ENCODE results near the gene FHAD1. TPM values are rescaled to one million over a fixed set of nuclear protein-coding genes. Genes with fewer than 3 reads are reported as not detected.

FHAD1 gene
- total RNA-seq (2013; cell fraction: nucleolus; rRNA removed), result 0.84 and 1.0 TPM in 2 replicates
- total RNA-seq (2014; rRNA removed) (0.22 and 0.40 TPM in 2 replicates), total RNA-seq (2014; rRNA removed; fragmentation: Illumina TruSeq; extraction: Trizol) (0.40 and 0.41 TPM in 2 replicates), total RNA-seq (2021) (0.51 and 0.80 TPM in 2 replicates), polyA plus RNA-seq (2011; rRNA removed) (1.0 TPM in 2 replicates), polyA plus RNA-seq (2014; fragmentation: Illumina TruSeq; extraction: Trizol) (0.25 and 0.29 TPM in 2 replicates), polyA plus RNA-seq (2014; fragmentation: Nextera tagmentation; extraction: Ambion mirVana) (under 1 TPM in 1 of 2 experiments, not detected in 1; 0.09 TPM), polyA plus RNA-seq (2014; rRNA removed) (0.14 and 0.22 TPM in 2 replicates), polyA plus RNA-seq (2016; fragmentation: Nextera tagmentation; extraction: Ambion mirVana) (under 1 TPM in 1 of 2 experiments, not detected in 1; 0.20 TPM), polyA minus RNA-seq (2011; rRNA and poly(A)+ RNA removed) (0.67 and 0.88 TPM in 2 replicates), Bru-seq, nascent RNA (percentile 26 among the genes with signal in this experiment), BruChase-seq, experiment 1, labeled RNA remaining after a 6-hour chase (percentile 18 among the genes with signal in this experiment), BruChase-seq, experiment 2, labeled RNA remaining after a 2-hour chase (percentile 21 among the genes with signal in this experiment)
- polyA plus RNA-seq (2011; ENCODE audit: low read depth), result not detected
- 0.75 and 0.79 TPM in 2 replicates for polyA plus RNA-seq (2011; cell fraction: cytosol; rRNA removed)
- polyA plus RNA-seq (2011; cell fraction: nucleus; rRNA removed), result 1.3 and 1.4 TPM in 2 replicates
- 0.12 and 0.15 TPM in 2 replicates for polyA plus RNA-seq (2012)
- not detected in 2 replicates for polyA minus RNA-seq (2011; cell fraction: cytosol; rRNA and poly(A)+ RNA removed)
- 0.73 and 0.96 TPM in 2 replicates for polyA minus RNA-seq (2011; cell fraction: nucleus; rRNA and poly(A)+ RNA removed)
- long read RNA-seq, experiment 1, partial matches to known transcripts, result 0 of 1 reads
- long read RNA-seq, experiment 1, other reads (novel, unspliced or antisense), result 1 of 1 reads
- long read RNA-seq, experiment 2, partial matches to known transcripts, result 1 of 6 reads
- long read RNA-seq, experiment 2, other reads (novel, unspliced or antisense), result 5 of 6 reads

GRCh38 chr1:15246960-15247614, at the start of gene FHAD1:
TSS of gene FHAD1 (plus strand) at chr1:15247223. CDS start at chr1:15251785, 4,562 bp downstream.
- Histone ChIP-seq H3K4me1 (ENCODE audit: control insufficient read depth, insufficient read depth, low read length) (peaks cover 20% of the 10 kb centered on the region), H3K4me2 (ENCODE audit: control insufficient read depth, insufficient read depth) (peak within 1 kb of the TSS; percentile 77), H3K36me3 (ENCODE audit: control insufficient read depth in 2 of 2, insufficient read depth in 2 of 2, low read length in 1 of 2) (no peaks in the 10 kb centered on the region), H2AFZ (ENCODE audit: control insufficient read depth, low read depth, low read length) (peak within 1 kb of the TSS; percentile 63), H3K9me3 (replicated peaks; ENCODE audit: control insufficient read depth, insufficient read depth, low read length) (peaks cover 13% of the 10 kb centered on the region; the same call in 2 of the 3 replicates), H3K27ac (ENCODE audit: control insufficient read depth, insufficient read depth) (no peak within 1 kb of the TSS), H3K4me3 (peak within 1 kb of the TSS; percentile 28; the same call in 1 of the 2 replicates), H3K27me3 (replicated peaks in 1 of 2; ENCODE audit: control insufficient read depth in 2 of 2, insufficient read depth in 2 of 2, low read length in 1 of 2) (no peaks in the 10 kb centered on the region), H3K79me2 (ENCODE audit: control insufficient read depth, insufficient read depth, low read length) (no peaks in the 10 kb centered on the region), H3K9ac (ENCODE audit: control insufficient read depth, insufficient read depth, low read length) (no peak within 1 kb of the TSS), H4K20me1 (ENCODE audit: control insufficient read depth, insufficient read depth) (no peaks in the 10 kb centered on the region)
- ChIA-PET POLR2A (interaction anchor here (0.7 to 4.0 kb wide), 6 partner anchors 10 to 109 kb away, joined by 3 to 18 read pairs (median 10); no protein-coding TSS in a partner anchor), RAD21 (ENCODE audit: unreplicated experiment) (interaction anchor here (0.8 to 2.9 kb wide), 10 partner anchors 8 to 135 kb away, joined by 3 to 20 read pairs (median 4); no protein-coding TSS in a partner anchor), CTCF (interaction anchor here (1.8 to 2.8 kb wide), 3 partner anchors 12 to 119 kb away, joined by 5 to 20 read pairs (median 8); no protein-coding TSS in a partner anchor), SMC1A (ENCODE audit: uncharacterized antibody, unreplicated experiment) (interaction anchor here (0.6 to 2.4 kb wide), 6 partner anchors 15 to 101 kb away, joined by 3 to 28 read pairs (median 5); no protein-coding TSS in a partner anchor)
- ATAC-seq, result peak; percentile 73
- no peak for DNase-seq (ENCODE audit: low read depth, low spot score)
- in situ Hi-C loops (cut with MboI), result no loop called here
- 17% methylated on average over 49 of the region's 55 CpGs for WGBS (ENCODE audit: insufficient coverage, insufficient replicate concordance, low lambda C conversion rate, missing lambda C conversion rate)
- peak; percentile 66 for FAIRE-seq
- no TSS peak for BruUV-seq (replicated peaks)
- intact Hi-C loops (cut with micrococcal nuclease; ENCODE audit: unreplicated experiment), result loop anchor here (5.0 kb wide), 1 partner anchor 90 kb away; no protein-coding TSS in a partner anchor
- no peak for TF ChIP-seq IRF3 (IDR thresholded peaks at IDR 0.05)
- peak; percentile 63; the same call in 1 of the 2 replicates for TF ChIP-seq ESRRA (IDR thresholded peaks at IDR 0.05; ENCODE audit: low read length)
- TF ChIP-seq GABPA (IDR thresholded peaks at IDR 0.05; ENCODE audit: low read depth), result no peak
- no peak for TF ChIP-seq MXI1 (IDR thresholded peaks at IDR 0.05; ENCODE audit: low read depth, low read length)
- no peak for TF ChIP-seq SMAD1 (IDR thresholded peaks at IDR 0.05; ENCODE audit: low read depth, partially characterized antibody)
- no peak for TF ChIP-seq CREB1 (IDR thresholded peaks at IDR 0.05; ENCODE audit: low read depth)
- peak; percentile 14; the same call in 1 of the 2 replicates for TF ChIP-seq HCFC1 (IDR thresholded peaks at IDR 0.05; ENCODE audit: low read length)
- peak; percentile 39 for TF ChIP-seq KLF5 (IDR thresholded peaks at IDR 0.05; ENCODE audit: partially characterized antibody)
- no peak for TF ChIP-seq SPI1 (IDR thresholded peaks at IDR 0.05; ENCODE audit: borderline replicate concordance, insufficient read depth, low read depth, low read length)
- TF ChIP-seq ZNF217 (IDR thresholded peaks at IDR 0.05), result 0 out of 2 replicates have a peak, but pooled peaks have one; percentile 57
- peak; percentile 83 for TF ChIP-seq YY1 (IDR thresholded peaks at IDR 0.05; ENCODE audit: low read depth, low read length)
- TF ChIP-seq IKZF1 (conservative IDR thresholded peaks at IDR 0.05), result peak; percentile 56; the same call in 1 of the 2 replicates
- TF ChIP-seq CHD4 (IDR thresholded peaks at IDR 0.05), result no peak
- no peak for TF ChIP-seq MEF2B (IDR thresholded peaks at IDR 0.05; ENCODE audit: partially characterized antibody, poor library complexity, severe bottlenecking)
- no peak for TF ChIP-seq MTA2 (IDR thresholded peaks at IDR 0.05; ENCODE audit: low read depth)
- TF ChIP-seq FOXK2 (IDR thresholded peaks at IDR 0.05), result no peak
- TF ChIP-seq WRNIP1 (IDR thresholded peaks at IDR 0.05; ENCODE audit: borderline replicate concordance, low read depth, low read length), result no peak
- no peak for TF ChIP-seq POLR2AphosphoS2 (IDR thresholded peaks at IDR 0.05; ENCODE audit: low read depth, low read length)
- no peak for TF ChIP-seq CBFB (IDR thresholded peaks at IDR 0.05; ENCODE audit: low read depth)
